KMS-11 (cell line): ENCODE measurements around the gene OR52M1.

Source experiments
- H2AFZ ChIP-seq: fragments of 200-600 bp; sonication (generic); 2 replicates; pipeline ENCODE4 v1.6.1; 2016; ENCODE audit warnings: antibody characterized with exemption, mixed run types, low read depth
- H3K27ac ChIP-seq: fragments of 200-600 bp; sonication (generic); 2 replicates; pipeline ENCODE4 v1.6.1; 2016; ENCODE audit warnings: mild to moderate bottlenecking, mixed run types
- H3K27me3 ChIP-seq: fragments of 200-600 bp; sonication (generic); 2 replicates; pipeline ENCODE4 v1.6.1; 2017; ENCODE audit warnings: mild to moderate bottlenecking, low read depth, mixed run types, moderate library complexity; ENCODE audit not compliant: insufficient read depth
- H3K36me3 ChIP-seq: fragments of 200-600 bp; sonication (generic); 2 replicates; pipeline ENCODE4 v1.6.1; 2017; ENCODE audit warnings: mild to moderate bottlenecking, mixed run types; ENCODE audit not compliant: insufficient read depth
- H3K4me1 ChIP-seq: fragments of 200-600 bp; sonication (generic); 2 replicates; pipeline ENCODE4 v1.6.1; 2016; ENCODE audit warnings: mild to moderate bottlenecking, low read depth, mixed run types; ENCODE audit not compliant: poor library complexity, severe bottlenecking
- H3K4me2 ChIP-seq: fragments of 200-600 bp; sonication (generic); 2 replicates; pipeline ENCODE4 v1.7.0; 2016; ENCODE audit warnings: mild to moderate bottlenecking, mixed run types
- H3K4me3 ChIP-seq: fragments of 200-600 bp; sonication (generic); IDR thresholded peaks from 2 replicates; pipeline ENCODE4 v1.6.1; 2017; ENCODE audit warnings: low read depth, low read length, mixed read lengths; ENCODE audit not compliant: insufficient read depth
- H3K79me2 ChIP-seq: fragments of 200-600 bp; sonication (generic); 2 replicates; pipeline ENCODE4 v1.6.1; 2016; ENCODE audit warnings: low read depth, mixed run types; ENCODE audit not compliant: insufficient read depth
- H3K9ac ChIP-seq: fragments of 200-600 bp; sonication (generic); 2 replicates; pipeline ENCODE4 v1.6.1; 2016; ENCODE audit warnings: mild to moderate bottlenecking, mixed run types
- H4K20me1 ChIP-seq: fragments of 200-600 bp; sonication (generic); 2 replicates; pipeline ENCODE4 v1.6.1; 2016; ENCODE audit warnings: mild to moderate bottlenecking, mixed run types; ENCODE audit not compliant: insufficient read depth
- TF ChIP-seq, protein P1 (sequence below): fragments of 200-600 bp; sonication (generic); conservative IDR thresholded peaks from 2 replicates; pipeline ENCODE4 v1.6.1; 2017; ENCODE audit warnings: low read depth, mild to moderate bottlenecking, antibody characterized with exemption, low read length, moderate library complexity, mixed read lengths

Gene OR52M1

DNA sequence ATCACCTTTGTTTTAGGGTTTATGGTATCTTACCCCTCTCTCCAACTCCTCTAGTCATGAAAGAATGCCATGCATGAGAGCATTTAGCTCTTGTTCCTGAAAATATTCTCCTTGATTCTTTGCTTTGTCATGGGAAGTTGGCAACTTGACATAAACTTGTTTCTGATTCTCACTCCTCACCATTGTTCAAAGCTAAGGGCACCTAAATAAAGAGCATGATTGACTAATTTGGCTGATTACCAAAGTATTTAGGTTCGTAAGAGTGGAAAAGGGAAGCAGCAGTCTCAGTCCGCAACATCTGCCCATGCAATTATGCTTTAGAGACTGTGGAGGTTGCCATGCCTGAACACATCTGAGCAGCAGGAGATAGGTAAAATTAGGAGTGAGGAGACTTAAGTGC, 36.1 kb upstream of the OR52M1 start:
- Histone ChIP-seq H3K4me1 (no peaks in the 10 kb centered on the region), H3K27me3 (no peaks in the 10 kb centered on the region), H3K79me2 (no peaks in the 10 kb centered on the region), H3K4me3 (no peak overlapping the region), H3K4me2 (no peak overlapping the region), H2AFZ (no peak overlapping the region), H4K20me1 (no peaks in the 10 kb centered on the region), H3K9ac (no peak overlapping the region), H3K36me3 (no peaks in the 10 kb centered on the region), H3K27ac (no peak overlapping the region)
- TF ChIP-seq, protein P1, sequence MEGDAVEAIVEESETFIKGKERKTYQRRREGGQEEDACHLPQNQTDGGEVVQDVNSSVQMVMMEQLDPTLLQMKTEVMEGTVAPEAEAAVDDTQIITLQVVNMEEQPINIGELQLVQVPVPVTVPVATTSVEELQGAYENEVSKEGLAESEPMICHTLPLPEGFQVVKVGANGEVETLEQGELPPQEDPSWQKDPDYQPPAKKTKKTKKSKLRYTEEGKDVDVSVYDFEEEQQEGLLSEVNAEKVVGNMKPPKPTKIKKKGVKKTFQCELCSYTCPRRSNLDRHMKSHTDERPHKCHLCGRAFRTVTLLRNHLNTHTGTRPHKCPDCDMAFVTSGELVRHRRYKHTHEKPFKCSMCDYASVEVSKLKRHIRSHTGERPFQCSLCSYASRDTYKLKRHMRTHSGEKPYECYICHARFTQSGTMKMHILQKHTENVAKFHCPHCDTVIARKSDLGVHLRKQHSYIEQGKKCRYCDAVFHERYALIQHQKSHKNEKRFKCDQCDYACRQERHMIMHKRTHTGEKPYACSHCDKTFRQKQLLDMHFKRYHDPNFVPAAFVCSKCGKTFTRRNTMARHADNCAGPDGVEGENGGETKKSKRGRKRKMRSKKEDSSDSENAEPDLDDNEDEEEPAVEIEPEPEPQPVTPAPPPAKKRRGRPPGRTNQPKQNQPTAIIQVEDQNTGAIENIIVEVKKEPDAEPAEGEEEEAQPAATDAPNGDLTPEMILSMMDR: no peak

DNA sequence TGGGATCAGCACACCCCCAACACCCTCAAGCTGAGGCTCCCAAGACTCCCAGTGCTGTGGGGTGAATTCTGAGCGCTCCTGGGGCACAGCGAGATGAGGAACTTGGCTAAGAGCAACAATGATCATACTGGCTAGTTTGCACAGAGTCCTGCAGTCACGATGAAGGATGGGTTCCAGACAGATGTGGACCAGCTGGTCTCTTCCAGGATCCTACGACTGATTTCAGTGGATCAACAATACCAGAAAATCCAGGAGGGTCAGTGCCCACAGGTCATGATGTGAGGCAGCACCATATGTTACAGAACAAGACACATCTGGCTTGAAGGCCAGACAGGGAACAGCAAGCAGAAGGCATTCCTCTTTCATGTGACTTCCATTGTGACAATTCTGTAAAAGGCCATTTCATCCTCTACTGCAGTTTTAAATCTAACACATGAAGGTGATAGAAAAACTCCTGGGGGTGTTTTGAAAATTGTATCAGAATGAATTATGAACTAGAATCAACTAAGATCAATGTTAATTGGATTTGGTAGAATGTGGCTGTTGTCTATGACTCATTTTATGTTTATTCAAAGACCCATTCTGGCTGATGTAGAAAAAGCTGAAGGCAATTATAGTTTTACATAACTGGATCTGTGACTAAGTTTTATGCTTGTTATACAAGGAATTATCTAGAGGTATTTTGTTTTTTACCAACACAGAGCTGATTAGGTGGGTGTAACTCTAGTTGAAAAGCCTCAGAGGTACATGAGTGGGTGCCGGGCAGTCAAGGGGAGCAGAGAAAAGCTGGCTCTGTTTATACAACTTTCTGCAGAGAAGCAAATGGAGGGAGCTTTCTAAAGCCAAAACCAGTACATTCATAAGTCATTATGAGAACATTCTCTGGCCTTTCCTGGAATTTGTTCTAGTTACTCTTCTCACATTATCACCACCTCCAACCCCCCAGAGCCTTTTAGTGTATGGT, 33.4 kb upstream of the OR52M1 start:
- Histone ChIP-seq H3K4me2 (no peak overlapping the region), H4K20me1 (no peaks in the 10 kb centered on the region), H3K27ac (no peak overlapping the region), H3K4me1 (no peaks in the 10 kb centered on the region), H2AFZ (no peak overlapping the region), H3K4me3 (no peak overlapping the region), H3K36me3 (no peaks in the 10 kb centered on the region), H3K9ac (no peak overlapping the region), H3K27me3 (no peaks in the 10 kb centered on the region), H3K79me2 (no peaks in the 10 kb centered on the region)
- TF ChIP-seq, protein P1: no peak

DNA sequence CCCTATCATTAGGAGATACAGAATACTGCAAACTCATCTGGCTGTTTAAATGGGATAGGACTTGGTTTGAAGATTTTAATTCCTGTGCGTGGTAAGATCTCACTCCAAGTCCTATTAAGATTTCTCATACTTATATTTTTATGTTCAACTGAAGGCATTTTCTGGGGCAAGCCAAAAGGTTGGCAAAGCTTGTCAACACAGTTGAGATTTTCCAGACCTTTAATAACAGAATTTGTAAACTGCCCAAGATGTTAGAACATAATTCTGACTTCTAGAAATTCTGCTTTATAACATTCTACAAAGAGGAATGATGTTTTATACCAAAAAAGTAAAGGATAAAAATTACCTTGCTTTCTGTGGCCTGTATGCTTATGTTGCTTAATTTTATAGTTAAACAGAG, 30.8 kb upstream of the OR52M1 start:
- Histone ChIP-seq H3K4me3 (no peak overlapping the region), H3K9ac (no peak overlapping the region), H3K36me3 (no peaks in the 10 kb centered on the region), H2AFZ (no peak overlapping the region), H3K4me1 (no peaks in the 10 kb centered on the region), H4K20me1 (no peaks in the 10 kb centered on the region), H3K27ac (no peak overlapping the region), H3K4me2 (no peak overlapping the region), H3K27me3 (no peaks in the 10 kb centered on the region), H3K79me2 (no peaks in the 10 kb centered on the region)
- TF ChIP-seq, protein P1: no peak

DNA sequence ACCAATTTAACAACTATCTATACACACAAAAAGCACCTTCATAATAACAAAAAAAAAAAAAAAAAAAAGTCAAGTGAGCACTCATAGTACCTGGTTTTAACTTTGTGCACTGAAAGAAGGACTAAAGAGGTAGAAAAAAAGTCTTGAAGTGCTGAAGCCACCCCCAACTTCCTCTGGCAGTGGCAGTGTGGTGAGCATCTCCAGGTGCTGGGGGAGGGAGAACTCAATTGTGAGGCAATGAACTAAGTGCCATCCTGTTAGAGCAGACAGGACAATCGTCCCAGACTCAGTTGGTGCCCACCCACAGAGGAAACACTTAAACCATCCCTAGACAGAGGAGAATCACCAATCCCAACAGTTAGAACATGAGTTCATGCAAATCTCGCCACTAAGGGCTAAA, 22.7 kb upstream of the OR52M1 start:
- TF ChIP-seq, protein P1: no peak
- no peak overlapping the region for H3K27ac ChIP-seq
- no peaks in the 10 kb centered on the region for H3K79me2 ChIP-seq

More for the DNA sequence above, 22.7 kb upstream of the OR52M1 start:
- no peak overlapping the region for H3K4me2 ChIP-seq
- H3K4me1 ChIP-seq: no peaks in the 10 kb centered on the region
- H3K4me3 ChIP-seq: no peak overlapping the region
- no peak overlapping the region for H2AFZ ChIP-seq
- no peaks in the 10 kb centered on the region for H3K36me3 ChIP-seq
- H4K20me1 ChIP-seq: no peaks in the 10 kb centered on the region
- H3K9ac ChIP-seq: no peak overlapping the region
- no peaks in the 10 kb centered on the region for H3K27me3 ChIP-seq
